Heart right ventricle (tissue), 16 donors: ENCODE measurements around the gene ZNF236. TPM values are rescaled to one million over a fixed set of nuclear protein-coding genes. Genes with fewer than 3 reads are reported as not detected.

Experiments used
- ATAC-seq, 8 donors: fragments of 200-7000 bp; cut with Tn5 transposase; one replicate each; pipeline ENCODE4 v1.9.1; 2020; ENCODE audit warnings: mild to moderate bottlenecking in 8 of 8, moderate library complexity in 8 of 8, moderate number of reproducible peaks in 1 of 8
- DNase-seq, 2 donors: peaks; one replicate each; pipeline ENCODE4 v3.0.0-alpha.2; 2020
- H3K27ac ChIP-seq, 10 donors: fragments of 200-600 bp; sonication (generic) in 2 of 10; one replicate each; pipeline versions ENCODE4 v1.5.0 to v1.8.0; 2020 to 2022; ENCODE audit warnings: mild to moderate bottlenecking in 3 of 10
- H3K27me3 ChIP-seq, 7 donors: fragments of 200-600 bp; one replicate each; pipeline ENCODE4 v1.8.0; 2021 to 2022; ENCODE audit warnings: mild to moderate bottlenecking in 2 of 7
- H3K36me3 ChIP-seq, 9 donors: fragments of 200-600 bp; sonication (generic) in 1 of 9; one replicate each; pipeline versions ENCODE4 v1.5.0 to v1.8.0; 2020 to 2022; ENCODE audit warnings: mild to moderate bottlenecking in 2 of 9
- H3K4me1 ChIP-seq, 9 donors: fragments of 200-600 bp; sonication (generic) in 1 of 9; one replicate each; pipeline versions ENCODE4 v1.5.0 to v1.8.0; 2020 to 2022; ENCODE audit warnings: mild to moderate bottlenecking in 4 of 9
- H3K4me3 ChIP-seq, 10 donors: fragments of 200-600 bp; sonication (generic) in 2 of 10; one replicate each; pipeline versions ENCODE4 v1.5.0 to v1.8.0; 2020 to 2022; ENCODE audit warnings: mild to moderate bottlenecking in 7 of 10, moderate library complexity in 2 of 10
- H3K9me3 ChIP-seq, 11 donors: fragments of 200-600 bp in 10 of 11; sonication (generic) in 2 of 11; one replicate each; pipeline versions ENCODE4 v1.5.0 to v1.8.0; 2013 to 2022; ENCODE audit warnings: mild to moderate bottlenecking in 2 of 11, control low read depth in 1 of 11, moderate library complexity in 1 of 11
- WGBS, 2 donors: extraction: QIAGEN DNeasy Blood & Tissue Kit; methylation state at CpG; one replicate each; pipeline ENCODE4 v1.1.7; 2013; ENCODE audit warnings: inconsistent platforms in 1 of 2; 5-methylcytosine and 5-hydroxymethylcytosine counted together
- intact Hi-C, 10 donors: fragments of 100-400 bp; cut with DNase I; formaldehyde crosslinking; loops; one replicate each; pipeline versions ENCODE4 v1.11.1 to v1.14.2; 2022
- polyA plus RNA-seq, 2 donors: library from polyadenylated mRNA; stranded (reverse); fragments of 200-250 nt; gene quantifications; one replicate each; pipeline ENCODE4 v1.2.3, GENCODE V29; 2013
- total RNA-seq, 10 donors: library from RNA; stranded (reverse); fragmentation: NEBNext Ultra II Directional in 3 of 10; extraction: Animal tissue kit (Norgen Biotek cat#: 25700) in 3 of 10; gene quantifications; one replicate each; pipeline versions ENCODE4 v1.2.1 to v1.2.4, GENCODE V29; 2021 to 2023
- TF ChIP-seq, protein P1 (sequence below), 9 donors: fragments of 200-600 bp; sonication (generic) in 2 of 9; IDR thresholded peaks; one replicate each; pipeline versions ENCODE4 v1.5.0 to v1.8.0; 2021 to 2022; ENCODE audit warnings: antibody characterized with exemption in 9 of 9, mild to moderate bottlenecking in 5 of 9, moderate library complexity in 1 of 9
- donor health status: Arrhythmogenic right ventricular cardiomyopathy.
- donor health status: ischemic (EF 13 %, LVEDD 7.1; RV severe dilation, severe dysfunction).
- donor health status: healthy with polysubstance abuse.
- donor health status: DM: no; HTN: yes; CAD: no.
- donor health status: DM: no; HTN: no; CAD: no.
- donor health status: ischemic (EF 25% LVEDD 6.9; RV normal size, moderate dysfunction).
- donor health status: ischemic (EF 25% LVEDD 5.7; RV mildly dilated, moderate dysfunction).
- donor health status: healthy.
- donor health status: DM: yes; HTN: yes; CAD: no.
- donor health status: Ischemic cardiomyopathy.
- donor health status: ischemic (EF 35%, LVEDD 5.7; RV mildly dilated, moderate dysfunction).
- donor health status: nonischemic (EF 11% LVEDD 7.7; RV severe dilation, severe dysfunction).
- donor health status: DM: yes; HTN: yes; CAD: no.
- donor health status: PGD.
- donor health status: ischemic (EF 29% LVEDD 5.4; RV normal size, mild dysfunction).
- donor health status: nonischemic (EF 23%, LVEDD 6.1; RV moderate dilation, normal function).

Gene ZNF236
- total and polyA plus RNA-seq, 12 donors: 0.75 to 14.9 (median 12.1) TPM

DNA sequence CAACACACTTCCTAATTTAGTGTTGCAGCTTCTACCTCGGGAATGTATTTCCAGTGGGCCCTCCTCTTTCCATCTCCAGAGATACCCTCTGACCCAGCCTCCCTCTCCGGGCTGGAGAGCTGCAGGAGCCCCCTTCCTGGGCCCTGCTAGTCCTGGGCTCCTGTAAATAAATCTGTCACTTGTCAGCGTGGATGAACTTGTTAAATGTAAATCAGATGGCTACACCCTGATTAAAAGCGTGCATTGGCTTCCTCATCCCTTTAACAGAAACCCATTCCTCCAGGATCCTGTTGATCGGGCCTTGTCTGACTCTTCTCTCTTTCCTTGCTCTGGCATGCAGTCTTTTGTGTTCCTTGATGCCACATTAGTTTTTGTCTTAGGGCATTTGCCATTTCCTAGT is 2.4 kb downstream of the ZNF236 start:
- H3K27me3 ChIP-seq: no peaks in the 10 kb centered on the region
- H3K36me3 ChIP-seq: peaks cover 0 to 3% (median 0%) of the 10 kb centered on the region in 9 donors
- peaks cover 3 to 33% (median 25%) of the 10 kb centered on the region in 9 donors for H3K4me1 ChIP-seq
- H3K4me3 ChIP-seq: no peak overlapping the region
- no peak for ATAC-seq
- no peaks in the 10 kb centered on the region for H3K9me3 ChIP-seq
- DNase-seq: no peak
- TF ChIP-seq, protein P1, sequence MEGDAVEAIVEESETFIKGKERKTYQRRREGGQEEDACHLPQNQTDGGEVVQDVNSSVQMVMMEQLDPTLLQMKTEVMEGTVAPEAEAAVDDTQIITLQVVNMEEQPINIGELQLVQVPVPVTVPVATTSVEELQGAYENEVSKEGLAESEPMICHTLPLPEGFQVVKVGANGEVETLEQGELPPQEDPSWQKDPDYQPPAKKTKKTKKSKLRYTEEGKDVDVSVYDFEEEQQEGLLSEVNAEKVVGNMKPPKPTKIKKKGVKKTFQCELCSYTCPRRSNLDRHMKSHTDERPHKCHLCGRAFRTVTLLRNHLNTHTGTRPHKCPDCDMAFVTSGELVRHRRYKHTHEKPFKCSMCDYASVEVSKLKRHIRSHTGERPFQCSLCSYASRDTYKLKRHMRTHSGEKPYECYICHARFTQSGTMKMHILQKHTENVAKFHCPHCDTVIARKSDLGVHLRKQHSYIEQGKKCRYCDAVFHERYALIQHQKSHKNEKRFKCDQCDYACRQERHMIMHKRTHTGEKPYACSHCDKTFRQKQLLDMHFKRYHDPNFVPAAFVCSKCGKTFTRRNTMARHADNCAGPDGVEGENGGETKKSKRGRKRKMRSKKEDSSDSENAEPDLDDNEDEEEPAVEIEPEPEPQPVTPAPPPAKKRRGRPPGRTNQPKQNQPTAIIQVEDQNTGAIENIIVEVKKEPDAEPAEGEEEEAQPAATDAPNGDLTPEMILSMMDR (IDR thresholded peaks at IDR 0.05): no peak
- H3K27ac ChIP-seq: no peak overlapping the region
- 82 to 89% methylated on average over 5 of the region's 5 CpGs for WGBS, 2 donors
- intact Hi-C loops: loop anchor here in 1 of 10 donors (5.0 kb wide), 1 partner anchor 357 kb away; no protein-coding TSS in a partner anchor

- no peak for DNase-seq
- intact Hi-C loops: no loop called here
- 65 to 79% methylated on average over 11 of the region's 11 CpGs for WGBS, 2 donors
These were observed 5.1 kb downstream of the ZNF236 start for GRCh38 chr18:76827205-76828200.

GRCh38 chr18:76834379-76834778 is 12.0 kb downstream of the ZNF236 start:
- H3K4me3 ChIP-seq: no peak overlapping the region

More at GRCh38 chr18:76827205-76828200, 5.1 kb downstream of the ZNF236 start:
- Histone ChIP-seq H3K4me3 (no peak overlapping the region), H3K27me3 (no peaks in the 10 kb centered on the region), H3K4me1 (peaks cover 0 to 16% (median 7%) of the 10 kb centered on the region in 9 donors), H3K9me3 (peaks cover 0 to 12% (median 0%) of the 10 kb centered on the region in 11 donors), H3K36me3 (no peaks in the 10 kb centered on the region), H3K27ac (peak overlapping the region in 2 of 10 donors; percentile 13 to 17)
- TF ChIP-seq, protein P1 (IDR thresholded peaks at IDR 0.05): no peak
- ATAC-seq: no peak

DNA sequence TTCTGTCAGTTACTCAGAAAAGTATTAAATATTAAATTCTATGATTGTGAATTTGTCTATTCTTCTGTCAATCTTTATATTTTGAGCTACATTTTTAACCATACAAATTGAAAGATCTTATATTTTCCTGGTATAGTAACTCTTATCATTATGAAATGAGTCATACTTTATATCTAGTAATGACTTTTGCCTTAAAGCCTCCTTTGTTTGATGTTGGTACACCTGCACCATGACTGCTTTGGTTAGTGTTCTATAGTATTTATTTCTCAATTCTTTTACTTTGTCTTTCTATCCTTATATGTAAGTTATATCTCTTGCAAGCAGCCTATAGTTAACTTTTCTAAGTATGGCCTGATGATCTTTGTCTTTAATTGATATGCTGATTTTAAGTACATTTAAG is 13.0 kb downstream of the ZNF236 start:
- Histone ChIP-seq H3K4me1 (peaks cover 0 to 11% (median 0%) of the 10 kb centered on the region in 9 donors), H3K36me3 (no peaks in the 10 kb centered on the region), H3K9me3 (peaks cover 0 to 12% (median 0%) of the 10 kb centered on the region in 11 donors), H3K27me3 (no peaks in the 10 kb centered on the region), H3K4me3 (no peak overlapping the region), H3K27ac (no peak overlapping the region)
- TF ChIP-seq, protein P1 (IDR thresholded peaks at IDR 0.05): no peak
- intact Hi-C loops: no loop called here
- no peak for ATAC-seq
- no peak for DNase-seq

More at GRCh38 chr18:76834379-76834778, 12.0 kb downstream of the ZNF236 start:
- WGBS, 2 donors: 95 to 97% methylated on average over 6 of the region's 6 CpGs
- no peaks in the 10 kb centered on the region for H3K36me3 ChIP-seq
- DNase-seq: no peak
- H3K4me1 ChIP-seq: peaks cover 0 to 9% (median 0%) of the 10 kb centered on the region in 9 donors
- ATAC-seq: no peak
- TF ChIP-seq, protein P1 (IDR thresholded peaks at IDR 0.05): no peak
- H3K27ac ChIP-seq: no peak overlapping the region
- intact Hi-C loops: no loop called here
- no peaks in the 10 kb centered on the region for H3K27me3 ChIP-seq
- peaks cover 0 to 12% (median 0%) of the 10 kb centered on the region in 11 donors for H3K9me3 ChIP-seq
